Measurements from ENCODE around the gene AGPAT1. TPM values are rescaled to one million over a fixed set of nuclear protein-coding genes. Genes with fewer than 3 reads are reported as not detected.

The AGPAT1 gene
- total and polyA plus RNA-seq, 2 of the 13 experiments (the other 11 are each of a cell fraction or from before 2014, with no cell fraction given) = 51.3 to 139 TPM

GRCh38 chr6:32154514-32155161, 21.2 kb downstream of the AGPAT1 start (continued):
- TF ChIP-seq STAT6 (CRISPR knock-in tag; IDR thresholded peaks at IDR 0.05; ENCODE audit: borderline replicate concordance) (0 out of 2 replicates have a peak, but pooled peaks have one; percentile 7), ZBTB7B (CRISPR knock-in tag; IDR thresholded peaks at IDR 0.05) (peak; percentile 81), ZNF724P (CRISPR knock-in tag; IDR thresholded peaks at IDR 0.05; ENCODE audit: borderline replicate concordance) (peak; percentile 38; the same call in 1 of the 2 replicates), FOXO4 (CRISPR knock-in tag; conservative IDR thresholded peaks at IDR 0.05) (no peak), STAG1 (CRISPR knock-in tag; IDR thresholded peaks at IDR 0.05) (peak; percentile 94), DNMT3B (CRISPR knock-in tag; conservative IDR thresholded peaks at IDR 0.05) (0 out of 2 replicates have a peak, but pooled peaks have one; percentile 1), ZBTB39 (CRISPR knock-in tag; IDR thresholded peaks at IDR 0.05) (0 out of 2 replicates have a peak, but pooled peaks have one; percentile 49), NR3C1 (CRISPR knock-in tag; IDR thresholded peaks at IDR 0.05) (no peak), RXRA (CRISPR knock-in tag; IDR thresholded peaks at IDR 0.05) (peak; percentile 58; the same call in 1 of the 2 replicates), PATZ1 (CRISPR knock-in tag; IDR thresholded peaks at IDR 0.05) (peak; percentile 91), CSRNP1 (CRISPR knock-in tag; IDR thresholded peaks at IDR 0.05) (0 out of 2 replicates have a peak, but pooled peaks have one; percentile 19), SPEN (CRISPR knock-in tag; IDR thresholded peaks at IDR 0.05; ENCODE audit: low read depth) (0 out of 2 replicates have a peak, but pooled peaks have one; percentile 8), ELK4 (CRISPR knock-in tag; IDR thresholded peaks at IDR 0.05; ENCODE audit: borderline replicate concordance) (no peak), FOXK1 (CRISPR knock-in tag; IDR thresholded peaks at IDR 0.05; ENCODE audit: borderline replicate concordance, low read depth) (peak; percentile 67; the same call in 1 of the 2 replicates)
